SH-SY5Y (cell line): ENCODE results near the gene MOV10L1.

Experiments used
- GATA2 ChIP-seq: IDR thresholded peaks from 2 replicates; pipeline ENCODE4 v1.6.1; 2011; ENCODE audit warnings: mild to moderate bottlenecking, low read depth, low read length
- GATA3 ChIP-seq: IDR thresholded peaks from 2 replicates; pipeline ENCODE4 v1.6.1; 2011; ENCODE audit warnings: low read depth, mild to moderate bottlenecking, low read length, moderate library complexity

DNA sequence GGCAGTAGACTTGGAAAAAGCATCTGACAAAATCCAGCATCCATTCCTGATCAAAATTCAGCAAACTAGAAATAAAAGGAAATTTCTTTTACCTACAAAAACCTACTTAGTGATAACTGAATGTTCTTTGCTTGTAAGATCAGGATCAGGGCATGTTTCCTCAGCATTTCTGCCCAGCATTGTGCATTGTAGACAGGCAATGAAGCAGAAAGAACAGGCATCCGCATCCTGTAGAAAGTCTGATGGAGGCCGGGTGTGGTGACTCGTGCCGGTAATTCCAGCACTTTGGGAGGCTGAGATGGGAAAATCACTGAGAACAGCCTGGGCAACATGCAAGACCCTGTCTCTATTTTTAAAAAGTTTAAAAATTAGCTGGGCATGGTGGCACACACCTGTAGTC, 48.2 kb downstream of the MOV10L1 start:
- TF ChIP-seq GATA2 = no peak
- TF ChIP-seq GATA3 = no peak
